Brain microvascular endothelial cell (primary cell): ENCODE data around the gene ZNF423.

Source experiments
- DNase-seq: peaks from one replicate; pipeline ENCODE4 v3.0.0-alpha.2; 2020
- H3K27ac ChIP-seq: fragments of 250-450 bp; sonication (Bioruptor Pico); 2 replicates; pipeline ENCODE4 v1.5.1; 2020; ENCODE audit warnings: mild to moderate bottlenecking, moderate library complexity
- H3K27me3 ChIP-seq: fragments of 250-450 bp; sonication (Bioruptor Pico); replicated peaks from 2 replicates; pipeline ENCODE4 v1.5.1; 2020; ENCODE audit warnings: mild to moderate bottlenecking
- H3K36me3 ChIP-seq: fragments of 250-450 bp; sonication (Bioruptor Pico); replicated peaks from 2 replicates; pipeline ENCODE4 v1.5.1; 2020; ENCODE audit warnings: mild to moderate bottlenecking
- H3K4me3 ChIP-seq: 2 replicates; pipeline ENCODE4 v1.5.1; 2011; ENCODE audit warnings: low read depth, mild to moderate bottlenecking, control low read depth, low read length, moderate library complexity
- CTCF ChIP-seq: IDR thresholded peaks from 2 replicates; pipeline ENCODE4 v1.5.1; 2011; ENCODE audit warnings: low read depth, mild to moderate bottlenecking, moderate library complexity, low read length, control low read depth, inconsistent platforms; ENCODE audit errors: missing control alignments
- in situ Hi-C: cut with HindIII; loops from 2 replicates; pipeline ENCODE4 v1.10.0; 2017; ENCODE audit warnings: low sequenced_read_pairs, low pct_ligation_motif_present

The ZNF423 gene

GRCh38 chr16:49672753-49673152, 183.2 kb downstream of the ZNF423 start:
- no peak overlapping the region for H3K4me3 ChIP-seq
- H3K36me3 ChIP-seq: no peaks in the 10 kb centered on the region
- in situ Hi-C loops: no loop called here
- DNase-seq: no peak
- no peak for TF ChIP-seq CTCF
- no peak overlapping the region for H3K27ac ChIP-seq
- H3K27me3 ChIP-seq: no peaks in the 10 kb centered on the region

GRCh38 chr16:49671333-49671732, 184.6 kb downstream of the ZNF423 start:
- in situ Hi-C loops: no loop called here
- DNase-seq: no peak
- no peak for TF ChIP-seq CTCF
- no peak overlapping the region for H3K27ac ChIP-seq
- no peaks in the 10 kb centered on the region for H3K27me3 ChIP-seq
- H3K4me3 ChIP-seq: no peak overlapping the region
- no peaks in the 10 kb centered on the region for H3K36me3 ChIP-seq

GRCh38 chr16:49670627-49671026, 185.3 kb downstream of the ZNF423 start:
- H3K4me3 ChIP-seq: no peak overlapping the region
- H3K36me3 ChIP-seq: no peaks in the 10 kb centered on the region
- DNase-seq: no peak
- TF ChIP-seq CTCF: no peak
- no peak overlapping the region for H3K27ac ChIP-seq
- in situ Hi-C loops: no loop called here
- H3K27me3 ChIP-seq: no peaks in the 10 kb centered on the region

GRCh38 chr16:49665482-49666230, 190.3 kb downstream of the ZNF423 start:
- in situ Hi-C loops: no loop called here
- DNase-seq: no peak
- Histone ChIP-seq H3K4me3 (no peak overlapping the region), H3K27me3 (no peaks in the 10 kb centered on the region), H3K36me3 (no peaks in the 10 kb centered on the region), H3K27ac (no peak overlapping the region)
- no peak for TF ChIP-seq CTCF

- Histone ChIP-seq H3K27me3 (no peaks in the 10 kb centered on the region), H3K27ac (no peak overlapping the region), H3K36me3 (no peaks in the 10 kb centered on the region), H3K4me3 (no peak overlapping the region)
- in situ Hi-C loops: no loop called here
- DNase-seq: no peak
- no peak for TF ChIP-seq CTCF
Measured at GRCh38 chr16:49664221-49665215, 191.4 kb downstream of the ZNF423 start.
